SK-N-SH (cell line): ENCODE results near the gene SCN3A.

Experiments
- GATA2 ChIP-seq: sonication (generic); formaldehyde crosslinking; IDR thresholded peaks from 2 replicates; pipeline ENCODE4 v1.5.0; 2020; ENCODE audit warnings: mild to moderate bottlenecking, missing genetic modification reagents
- POLR2AphosphoS5 ChIP-seq: IDR thresholded peaks from 2 replicates; pipeline ENCODE4 v1.6.1; 2012; ENCODE audit warnings: low read depth, low read length
- RCOR1 ChIP-seq: fragments of 150-350 bp; IDR thresholded peaks from 2 replicates; pipeline ENCODE4 v1.6.1; 2017; ENCODE audit warnings: antibody characterized with exemption, low read length
- SMC3 ChIP-seq: IDR thresholded peaks from 2 replicates; pipeline ENCODE4 v1.6.1; 2012; ENCODE audit warnings: low read depth, low read length, improper control_type of control experiment
- TAF1 ChIP-seq: IDR thresholded peaks from 2 replicates; pipeline ENCODE4 v1.6.1; 2012; ENCODE audit warnings: low read depth, mild to moderate bottlenecking, low read length, moderate library complexity, borderline replicate concordance
- TF ChIP-seq, protein P1 (sequence below): fragments of 200-600 bp; sonication (generic); IDR thresholded peaks from 2 replicates; pipeline ENCODE4 v1.6.1; 2017; ENCODE audit warnings: antibody characterized with exemption, mild to moderate bottlenecking, moderate library complexity

DNA sequence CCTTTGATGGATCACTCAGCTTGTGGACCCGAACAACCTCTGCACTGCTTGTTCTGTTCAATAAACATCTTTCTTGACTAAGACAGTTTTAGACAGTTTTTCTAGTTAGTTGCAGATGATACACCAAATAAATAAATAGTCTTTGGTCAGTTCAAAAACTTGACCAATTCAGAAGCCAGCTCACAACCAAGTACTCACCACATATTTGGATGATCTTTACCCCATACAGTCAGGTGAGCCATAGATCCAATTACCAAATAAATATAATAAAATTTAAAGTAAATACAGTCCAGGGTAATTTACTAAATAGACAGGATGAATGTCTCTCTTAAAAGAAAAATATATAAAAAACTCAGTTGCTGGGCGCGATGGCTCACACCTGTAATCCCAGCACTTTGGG is 18.2 kb downstream of the SCN3A start:
- TF ChIP-seq RCOR1, result no peak
- TF ChIP-seq, protein P1, sequence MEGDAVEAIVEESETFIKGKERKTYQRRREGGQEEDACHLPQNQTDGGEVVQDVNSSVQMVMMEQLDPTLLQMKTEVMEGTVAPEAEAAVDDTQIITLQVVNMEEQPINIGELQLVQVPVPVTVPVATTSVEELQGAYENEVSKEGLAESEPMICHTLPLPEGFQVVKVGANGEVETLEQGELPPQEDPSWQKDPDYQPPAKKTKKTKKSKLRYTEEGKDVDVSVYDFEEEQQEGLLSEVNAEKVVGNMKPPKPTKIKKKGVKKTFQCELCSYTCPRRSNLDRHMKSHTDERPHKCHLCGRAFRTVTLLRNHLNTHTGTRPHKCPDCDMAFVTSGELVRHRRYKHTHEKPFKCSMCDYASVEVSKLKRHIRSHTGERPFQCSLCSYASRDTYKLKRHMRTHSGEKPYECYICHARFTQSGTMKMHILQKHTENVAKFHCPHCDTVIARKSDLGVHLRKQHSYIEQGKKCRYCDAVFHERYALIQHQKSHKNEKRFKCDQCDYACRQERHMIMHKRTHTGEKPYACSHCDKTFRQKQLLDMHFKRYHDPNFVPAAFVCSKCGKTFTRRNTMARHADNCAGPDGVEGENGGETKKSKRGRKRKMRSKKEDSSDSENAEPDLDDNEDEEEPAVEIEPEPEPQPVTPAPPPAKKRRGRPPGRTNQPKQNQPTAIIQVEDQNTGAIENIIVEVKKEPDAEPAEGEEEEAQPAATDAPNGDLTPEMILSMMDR, result no peak
- no peak for TF ChIP-seq TAF1
- no peak for TF ChIP-seq POLR2AphosphoS5
- no peak for TF ChIP-seq GATA2
- TF ChIP-seq SMC3, result no peak
